GM21737 (cell line): ENCODE data around the gene BARD1.
"Not testable (repeated sequence)": the region's sequence is repeated elsewhere in the genome, so short reads cannot be mapped to it uniquely, and the experiment has no call there.

Source experiments
- ATAC-seq: cut with Tn5 transposase; IDR thresholded peaks from one replicate; pipeline ENCODE4 v1.9.1; 2021; ENCODE audit warnings: mild to moderate bottlenecking, moderate library complexity; ENCODE audit not compliant: unreplicated experiment

Gene BARD1

GRCh38 chr2:214772443-214773015, 37.0 kb downstream of the BARD1 start:
- no peak for ATAC-seq

DNA sequence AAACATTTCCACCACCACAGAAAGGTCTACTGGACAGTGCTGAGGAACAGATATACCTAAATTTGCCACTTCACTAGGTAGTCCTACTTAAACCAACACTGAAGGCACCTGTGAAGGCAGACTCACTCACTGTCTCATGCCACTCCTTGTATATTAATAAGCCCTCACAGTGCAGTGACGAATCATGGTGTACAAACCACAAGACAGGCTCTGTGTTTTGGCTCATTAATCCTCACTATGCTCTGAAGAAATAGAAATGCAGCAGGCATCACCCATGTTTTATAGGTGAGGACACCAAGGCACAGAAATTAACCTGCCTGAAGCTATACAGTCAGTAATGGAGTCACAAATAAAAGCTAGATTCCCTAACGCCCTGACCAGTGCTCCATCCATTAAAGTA, 44.3 kb downstream of the BARD1 start:
- ATAC-seq = no peak

DNA sequence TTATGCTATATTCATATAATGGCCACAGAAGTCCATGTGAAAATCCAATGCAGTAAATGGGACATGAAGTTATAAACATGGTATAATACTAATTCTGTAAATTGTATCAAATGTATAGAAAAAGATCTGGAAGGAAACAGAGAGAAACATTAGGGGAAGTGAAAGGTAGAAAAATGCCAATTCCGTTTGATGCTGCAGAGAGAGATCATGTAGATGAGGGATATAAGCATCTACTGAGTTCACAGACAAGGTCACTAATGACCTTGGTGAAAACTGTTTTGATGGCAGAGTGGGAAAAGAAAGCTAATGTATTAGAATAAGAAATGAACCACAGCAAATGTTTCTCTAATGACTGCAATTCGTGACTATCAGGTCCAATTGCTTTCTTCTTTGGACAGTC, 56.0 kb downstream of the BARD1 start:
- ATAC-seq = no peak

DNA sequence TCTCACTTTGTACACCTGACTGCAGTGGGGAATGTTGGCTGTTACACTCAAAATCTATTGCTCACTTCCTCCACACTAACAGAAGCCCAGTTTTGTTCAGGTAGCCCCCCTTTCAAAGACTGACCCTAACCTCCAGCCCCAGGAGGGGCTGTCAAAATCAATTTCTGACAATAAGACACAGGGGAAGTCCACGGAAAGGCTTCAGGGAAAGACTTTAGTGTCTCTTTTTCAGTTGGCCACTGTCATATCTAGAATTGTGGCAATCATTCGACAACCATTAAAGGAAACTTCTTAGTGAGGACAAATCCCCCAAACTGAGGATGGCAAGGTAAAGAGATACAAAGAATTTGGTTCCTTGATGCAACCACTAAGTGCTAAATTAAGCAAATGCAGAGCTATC, 59.0 kb downstream of the BARD1 start:
- ATAC-seq = no peak

- no peak for ATAC-seq
Observed at GRCh38 chr2:214747992-214748391, 61.5 kb downstream of the BARD1 start.

DNA sequence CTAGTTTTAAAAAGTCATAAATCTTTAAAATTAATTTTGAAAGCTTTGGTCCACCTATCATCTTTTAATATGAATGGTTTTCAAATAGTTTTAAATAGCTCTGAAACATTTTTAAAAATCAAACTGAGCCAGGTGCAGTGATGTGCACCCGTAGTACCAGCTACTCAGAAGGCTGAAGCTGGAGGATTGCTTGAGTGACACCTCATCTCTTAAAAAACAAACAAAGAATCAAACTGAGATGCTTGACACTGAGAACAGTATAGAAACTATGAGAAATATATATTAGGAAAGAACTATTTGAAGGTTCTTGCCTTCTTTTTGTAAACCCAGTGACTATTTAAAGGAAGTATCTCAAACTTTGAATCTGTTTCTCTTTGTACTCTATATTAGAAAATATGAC, 67.4 kb downstream of the BARD1 start:
- ATAC-seq = no peak

GRCh38 chr2:214740867-214741395, 68.6 kb downstream of the BARD1 start:
- no peak for ATAC-seq

GRCh38 chr2:214737188-214737587, 72.3 kb downstream of the BARD1 start:
- ATAC-seq = peak; percentile 99

DNA sequence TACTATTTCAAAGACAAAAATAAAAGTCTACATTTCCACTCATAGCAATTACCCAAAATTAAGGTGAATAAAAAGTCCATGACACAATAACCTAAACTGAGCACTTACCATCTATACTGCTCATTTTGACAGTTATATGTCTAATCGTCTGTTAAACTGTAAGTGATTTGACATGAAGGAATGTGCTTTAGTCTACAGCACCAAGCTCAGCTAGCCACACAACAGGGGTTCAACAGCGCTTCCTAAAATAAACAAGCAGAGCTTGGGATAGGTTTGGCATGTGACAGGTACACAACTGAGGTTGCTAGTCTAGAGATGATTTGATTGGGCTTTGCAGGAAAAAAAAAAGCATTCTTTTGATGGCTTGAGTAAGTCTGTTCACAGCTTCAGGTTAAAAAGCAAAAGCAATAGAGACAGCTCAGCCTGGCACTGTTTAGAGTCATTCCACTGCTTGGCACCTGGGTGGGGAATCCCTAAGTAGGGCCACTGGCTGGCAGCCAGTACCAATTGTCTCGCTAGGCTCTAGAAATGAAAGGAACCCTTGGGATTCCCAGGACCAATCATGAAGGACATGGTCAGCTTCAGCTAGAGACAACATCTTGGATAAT, 78.6 kb downstream of the BARD1 start:
- ATAC-seq = peak; percentile 60

- ATAC-seq = no peak
Observed at GRCh38 chr2:214730248-214730647, 79.2 kb downstream of the BARD1 start.

- no peak for ATAC-seq
Observed at GRCh38 chr2:214724741-214725140, 84.7 kb downstream of the BARD1 start.

- not testable (repeated sequence) for ATAC-seq
Observed at GRCh38 chr2:214717837-214718236, 91.6 kb downstream of the BARD1 start.

DNA sequence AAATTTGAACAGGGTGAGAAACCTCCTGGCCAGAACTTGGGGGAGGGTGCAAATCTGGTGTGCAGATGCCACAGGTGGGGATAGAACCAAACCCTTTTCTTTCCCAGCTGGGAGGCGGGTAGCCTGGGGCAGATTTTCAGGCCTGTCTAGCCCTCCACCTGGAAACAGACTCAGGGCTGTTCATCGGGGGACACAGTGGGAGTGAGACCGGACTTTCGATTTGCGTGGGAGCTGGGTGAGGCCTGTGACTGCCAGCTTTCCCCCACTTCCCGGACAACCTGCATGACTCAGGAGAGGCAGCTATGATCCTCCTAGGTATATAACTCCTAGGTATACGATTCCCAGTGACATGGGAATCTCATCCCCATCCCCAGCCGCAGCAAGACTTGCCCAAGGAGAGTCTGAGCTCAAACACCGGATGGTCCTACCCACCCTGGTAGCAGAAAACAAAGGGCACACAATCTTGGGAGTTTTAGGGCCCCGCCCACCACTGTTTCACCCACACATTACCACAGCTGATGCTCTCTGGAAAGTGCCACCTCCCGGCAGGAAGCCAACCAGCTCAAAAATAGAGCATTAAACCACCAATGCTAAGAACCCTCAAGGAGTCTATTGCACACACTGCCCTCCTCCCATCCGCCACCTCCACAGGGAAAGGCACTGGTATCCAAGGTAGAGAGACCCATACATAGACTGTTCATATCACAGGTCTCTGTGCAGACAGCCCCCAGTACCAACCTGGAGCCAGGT, 92.5 kb downstream of the BARD1 start:
- no peak for ATAC-seq

GRCh38 chr2:214715025-214715424, 94.5 kb downstream of the BARD1 start:
- no peak for ATAC-seq

DNA sequence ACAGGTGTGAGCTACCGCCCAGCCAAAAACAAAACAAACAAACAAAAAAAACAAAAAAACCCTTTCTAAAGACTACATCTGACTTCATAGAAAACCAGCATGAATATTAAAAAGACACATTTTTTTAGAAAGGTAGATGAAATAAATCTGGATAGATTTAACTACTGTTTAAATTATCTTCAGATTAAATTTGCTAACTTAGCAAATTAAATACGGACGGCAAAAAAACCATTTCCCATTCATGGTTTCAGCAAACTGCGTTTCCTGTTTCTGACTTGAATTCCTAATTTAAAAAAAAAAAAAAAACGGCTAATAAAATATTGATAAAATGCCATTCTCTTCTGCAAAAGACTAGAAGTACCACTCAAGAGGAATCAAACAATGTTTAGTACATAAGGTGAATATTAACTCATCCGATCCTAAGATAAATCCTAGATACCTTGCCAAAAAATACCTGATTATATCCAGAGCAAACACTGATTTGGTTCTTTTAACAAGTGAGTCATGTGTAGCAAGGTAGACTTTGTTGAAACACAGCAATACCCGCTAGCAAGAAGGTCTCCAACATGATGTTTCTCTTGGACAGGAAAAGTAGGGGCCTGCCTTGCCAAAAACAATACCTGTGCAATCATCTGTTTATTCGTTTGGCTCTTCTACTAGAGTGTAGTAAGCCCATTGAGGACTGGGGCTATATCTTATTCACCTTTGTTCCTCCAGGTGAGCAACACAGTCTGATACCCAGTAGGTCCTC, 96.2 kb downstream of the BARD1 start:
- ATAC-seq = no peak

DNA sequence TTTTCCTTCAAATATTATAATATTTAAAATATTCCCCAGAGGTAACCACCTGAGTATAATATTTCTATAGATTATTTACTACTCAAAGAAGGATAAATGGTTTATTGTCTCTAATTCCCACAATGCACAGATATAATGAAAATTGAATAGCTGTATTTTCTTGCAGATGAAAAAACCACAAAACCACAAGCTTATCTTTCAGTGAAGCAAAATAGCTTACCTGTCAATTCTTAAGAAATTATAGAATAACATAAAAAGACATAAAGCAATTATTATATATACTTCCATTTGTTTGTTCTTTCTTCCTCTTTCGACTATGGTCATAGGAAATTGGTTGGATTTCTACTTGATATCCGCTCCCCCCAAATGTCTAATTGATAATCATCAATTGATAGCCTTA, 98.8 kb downstream of the BARD1 start:
- no peak for ATAC-seq

DNA sequence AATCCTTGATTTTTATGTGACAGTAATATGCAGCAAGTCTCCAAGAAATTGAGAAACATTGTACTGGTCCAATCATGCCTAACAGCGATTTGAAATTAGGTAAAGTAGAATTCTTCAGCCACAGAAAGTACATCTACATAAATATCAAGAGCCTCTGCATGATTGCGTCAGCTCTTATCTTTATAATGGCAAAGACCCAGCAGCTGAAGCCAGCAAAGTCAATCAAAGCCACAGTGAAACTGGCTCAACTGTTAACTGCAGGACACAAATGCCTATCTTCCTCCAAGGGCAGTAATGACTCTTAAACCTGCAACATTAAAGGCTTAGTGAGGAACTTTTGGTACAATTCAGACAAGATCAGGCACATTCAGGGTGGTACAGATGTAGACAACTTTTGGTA, 102.5 kb downstream of the BARD1 start:
- ATAC-seq = no peak

- no peak for ATAC-seq
Observed at GRCh38 chr2:214699236-214699635, 110.2 kb downstream of the BARD1 start.

GRCh38 chr2:214696681-214697080, 112.8 kb downstream of the BARD1 start:
- no peak for ATAC-seq

DNA sequence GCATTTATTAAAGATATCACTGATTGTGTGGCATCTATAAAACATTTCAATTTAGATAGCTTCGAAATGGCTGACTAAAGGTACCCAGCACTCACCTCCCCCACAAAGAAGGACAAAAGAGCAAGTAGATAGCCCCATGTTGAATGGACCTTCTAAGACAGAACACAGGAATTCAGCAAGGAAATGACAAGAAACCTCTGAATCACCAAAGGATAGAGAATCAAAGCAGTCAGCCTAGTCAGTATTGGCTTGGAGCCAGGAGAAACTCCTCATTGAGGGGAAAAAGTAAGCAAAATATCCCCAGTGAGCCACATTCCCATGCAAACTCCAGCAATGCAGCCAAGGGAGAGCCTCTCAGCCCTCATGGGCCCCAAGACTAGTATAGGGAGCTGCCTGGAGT, 113.7 kb downstream of the BARD1 start:
- no peak for ATAC-seq

DNA sequence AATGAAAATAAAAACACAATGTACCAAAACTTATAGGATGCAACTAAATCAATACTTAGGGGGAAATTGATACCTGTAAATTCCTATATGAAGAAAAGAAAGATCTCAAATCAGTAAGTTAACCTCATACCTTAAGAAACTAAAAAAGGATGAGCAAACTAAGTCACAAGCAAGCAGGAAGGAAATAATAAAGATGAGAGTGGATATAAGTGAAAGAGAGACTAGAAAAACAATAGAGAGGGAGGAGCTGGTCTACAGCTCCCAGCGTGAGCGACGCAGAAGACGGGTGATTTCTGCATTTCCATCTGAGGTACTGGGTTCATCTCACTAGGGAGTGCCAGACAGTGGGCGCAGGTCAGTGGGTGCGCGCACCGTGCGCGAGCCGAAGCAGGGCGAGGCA, 125.9 kb downstream of the BARD1 start:
- not testable (repeated sequence) for ATAC-seq
